ENCODE results near the gene ANGPTL3. TPM values are rescaled to one million over a fixed set of nuclear protein-coding genes. Genes with fewer than 3 reads are reported as not detected.
"Not testable (repeated sequence)": the region's sequence is repeated elsewhere in the genome, so short reads cannot be mapped to it uniquely, and the experiment has no call there.

ANGPTL3 gene, protein sequence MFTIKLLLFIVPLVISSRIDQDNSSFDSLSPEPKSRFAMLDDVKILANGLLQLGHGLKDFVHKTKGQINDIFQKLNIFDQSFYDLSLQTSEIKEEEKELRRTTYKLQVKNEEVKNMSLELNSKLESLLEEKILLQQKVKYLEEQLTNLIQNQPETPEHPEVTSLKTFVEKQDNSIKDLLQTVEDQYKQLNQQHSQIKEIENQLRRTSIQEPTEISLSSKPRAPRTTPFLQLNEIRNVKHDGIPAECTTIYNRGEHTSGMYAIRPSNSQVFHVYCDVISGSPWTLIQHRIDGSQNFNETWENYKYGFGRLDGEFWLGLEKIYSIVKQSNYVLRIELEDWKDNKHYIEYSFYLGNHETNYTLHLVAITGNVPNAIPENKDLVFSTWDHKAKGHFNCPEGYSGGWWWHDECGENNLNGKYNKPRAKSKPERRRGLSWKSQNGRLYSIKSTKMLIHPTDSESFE
- total RNA-seq (2014; rRNA removed; shearing (Covaris generic)), result not detected in 2 replicates

DNA sequence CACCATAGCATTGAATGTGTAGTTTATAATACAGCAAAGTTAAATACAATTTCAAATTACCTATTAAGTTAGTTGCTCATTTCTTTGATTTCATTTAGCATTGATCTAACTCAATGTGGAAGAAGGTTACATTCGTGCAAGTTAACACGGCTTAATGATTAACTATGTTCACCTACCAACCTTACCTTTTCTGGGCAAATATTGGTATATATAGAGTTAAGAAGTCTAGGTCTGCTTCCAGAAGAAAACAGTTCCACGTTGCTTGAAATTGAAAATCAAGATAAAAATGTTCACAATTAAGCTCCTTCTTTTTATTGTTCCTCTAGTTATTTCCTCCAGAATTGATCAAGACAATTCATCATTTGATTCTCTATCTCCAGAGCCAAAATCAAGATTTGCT, at the start of gene ANGPTL3:
TSS of gene ANGPTL3 (plus strand) at position 240 of the 400 bp plus-strand sequence. CDS start at position 287, 47 bp downstream.
- DNase-seq (ENCODE audit: low read depth), result no peak

DNA sequence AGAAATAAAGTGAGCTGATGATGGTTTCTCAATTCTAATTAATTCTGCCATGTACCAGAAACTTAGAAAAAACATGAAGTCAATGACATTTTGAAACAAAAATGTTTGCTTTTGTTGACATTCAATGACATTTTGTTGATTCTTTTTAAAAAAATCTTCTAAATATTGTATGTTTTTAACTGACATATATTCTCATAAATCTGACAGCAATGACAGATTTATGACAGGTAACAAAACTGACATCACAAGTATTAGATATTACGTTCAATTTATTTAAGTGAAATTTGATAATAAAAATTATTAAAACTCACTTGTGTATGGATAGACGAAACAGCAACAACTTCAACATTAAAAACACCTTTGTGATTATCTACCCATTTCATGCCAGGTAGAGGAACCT, 36.0 kb upstream of the ANGPTL3 start:
- no peak for DNase-seq (ENCODE audit: low read depth)

DNA sequence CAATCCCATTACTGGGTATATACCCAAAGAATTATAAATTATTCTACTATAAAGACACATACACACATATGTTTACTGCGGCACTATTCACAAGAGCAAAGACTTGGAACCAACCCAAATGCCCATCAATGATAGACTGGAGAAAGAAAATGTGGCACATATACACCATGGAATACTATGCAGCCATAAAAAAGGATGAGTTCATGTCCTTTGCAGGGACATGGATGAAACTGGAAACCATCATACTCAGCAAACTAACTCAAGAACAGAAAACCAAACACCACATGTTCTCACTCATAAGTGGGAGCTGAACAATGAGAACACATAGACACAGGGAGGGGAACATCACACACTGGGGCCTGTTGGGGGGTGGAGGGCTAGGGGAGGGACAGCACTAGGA, 30.1 kb upstream of the ANGPTL3 start:
- DNase-seq (ENCODE audit: low read depth), result not testable (repeated sequence)

DNA sequence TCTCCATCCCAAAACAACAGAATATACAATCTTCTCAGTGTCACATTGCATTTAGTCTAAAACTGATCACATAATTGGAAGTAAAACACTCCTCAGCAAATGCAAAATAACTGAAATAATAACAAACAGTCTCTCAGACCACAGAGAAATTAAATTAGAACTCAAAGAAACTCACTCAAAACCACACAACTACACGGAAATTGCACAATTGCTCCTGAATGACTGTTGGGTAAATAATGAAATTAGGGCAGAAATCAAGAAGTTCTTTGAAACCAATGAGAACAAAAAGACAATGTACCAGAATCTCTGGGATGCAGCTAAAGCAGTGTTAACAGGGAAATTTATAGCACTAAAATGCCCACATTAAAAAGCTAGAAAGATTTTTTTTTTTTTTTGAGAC, 29.4 kb upstream of the ANGPTL3 start:
- DNase-seq (ENCODE audit: low read depth), result not testable (repeated sequence)

DNA sequence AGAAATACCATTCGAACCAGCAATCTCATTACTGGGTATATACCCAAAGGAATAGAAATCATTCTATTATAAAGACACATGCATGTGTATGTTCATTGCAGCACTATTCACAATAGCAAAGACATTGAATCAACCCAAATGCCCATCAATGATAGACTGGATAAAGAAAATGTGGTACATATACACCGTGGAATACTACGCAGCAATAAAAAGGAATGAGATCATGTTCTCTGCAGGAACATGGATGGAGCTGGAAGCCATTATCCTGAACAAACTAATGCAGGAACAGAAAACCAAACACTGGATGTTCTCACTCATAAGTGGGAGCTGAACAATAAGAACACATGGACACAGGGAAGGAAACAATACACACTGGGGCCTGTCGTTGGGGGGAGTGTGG, 25.8 kb upstream of the ANGPTL3 start:
- DNase-seq (ENCODE audit: low read depth), result not testable (repeated sequence)

DNA sequence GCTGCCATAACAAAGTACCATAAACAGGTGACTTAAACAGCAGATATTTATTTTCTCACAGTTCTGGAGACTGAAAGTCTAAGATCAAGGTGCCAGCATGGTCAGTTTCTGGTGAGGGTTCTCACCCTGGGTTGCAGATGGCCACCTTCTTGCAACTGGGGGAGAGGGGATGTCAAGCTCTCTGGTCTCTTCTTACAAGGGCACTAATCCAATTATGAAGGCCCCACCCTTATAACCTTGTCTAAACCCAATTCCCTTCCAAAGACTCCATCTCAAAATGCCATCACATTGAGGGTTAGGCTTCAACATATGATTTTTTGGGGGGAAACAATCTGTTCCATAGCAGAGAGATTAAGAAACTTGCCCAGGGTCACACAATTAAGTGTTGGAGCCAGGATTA, 24.8 kb upstream of the ANGPTL3 start:
- no peak for DNase-seq (ENCODE audit: low read depth)

DNA sequence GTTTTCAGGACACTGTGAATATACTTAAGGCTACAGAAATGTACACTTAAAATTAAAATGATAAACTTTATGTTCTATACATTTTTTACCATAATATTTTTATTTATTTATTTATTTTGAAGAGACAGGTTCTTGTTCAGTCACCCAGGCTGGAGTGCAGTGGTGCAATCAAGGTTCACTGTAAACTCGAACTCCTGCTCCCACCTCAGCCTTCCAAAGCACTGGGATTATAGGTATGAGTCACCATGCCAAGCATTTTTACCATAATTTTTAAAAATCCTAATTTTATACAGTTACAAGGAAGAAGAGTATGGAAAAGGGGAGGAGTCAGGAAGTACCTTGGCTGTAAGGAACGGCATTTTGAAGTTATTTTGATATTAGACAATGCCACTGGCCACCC, 23.6 kb upstream of the ANGPTL3 start:
- DNase-seq (ENCODE audit: low read depth), result no peak

DNA sequence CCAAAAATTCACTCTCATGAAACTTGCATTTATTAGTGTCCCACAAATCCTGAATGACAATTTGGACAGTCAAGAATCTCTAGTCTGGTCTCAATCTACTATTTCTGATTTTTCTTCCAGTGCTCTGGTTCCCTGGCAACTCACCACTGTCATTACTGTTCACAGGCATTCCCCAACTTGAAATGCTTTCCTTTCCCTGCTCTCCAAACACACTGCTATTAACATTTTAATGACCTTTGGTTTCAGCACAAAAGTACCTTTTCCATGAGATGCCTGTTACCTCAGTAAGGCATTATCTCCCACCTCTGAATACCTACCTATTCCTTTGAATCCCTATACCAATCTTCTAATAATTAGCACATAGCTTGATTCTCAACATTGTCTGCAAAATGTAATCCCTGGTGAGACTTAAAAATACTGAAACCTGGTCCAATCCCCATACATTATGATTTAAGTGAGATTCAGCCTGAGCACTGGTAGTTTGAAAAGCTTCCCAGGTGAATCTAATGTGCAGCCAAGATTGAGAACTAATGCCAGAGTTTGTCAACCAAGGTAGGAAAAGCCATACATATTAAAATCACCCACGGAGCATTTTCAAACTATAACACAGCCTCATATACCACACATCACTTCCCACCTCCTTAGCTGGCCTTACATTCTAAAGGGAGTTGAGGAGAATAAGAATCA, 11.7 kb upstream of the ANGPTL3 start:
- DNase-seq (ENCODE audit: low read depth), result no peak

DNA sequence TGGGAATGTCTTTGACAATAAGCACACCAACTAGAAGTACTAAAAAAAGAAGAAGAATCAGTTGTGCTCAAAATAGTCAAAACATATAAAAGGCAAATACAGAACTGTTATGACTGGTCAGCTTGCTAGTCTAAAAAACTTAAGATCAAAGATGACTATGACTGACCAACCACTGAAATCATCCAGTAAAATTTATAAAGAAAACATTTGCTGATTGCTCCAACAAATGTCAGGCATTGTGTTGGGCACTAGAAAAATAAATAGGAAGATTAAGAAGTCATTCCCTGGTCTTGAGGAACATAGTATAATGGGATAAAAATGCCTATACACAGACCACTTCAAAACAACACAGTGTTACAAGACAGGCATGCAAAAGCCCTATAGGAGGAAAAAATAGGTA, 9.3 kb upstream of the ANGPTL3 start:
- DNase-seq (ENCODE audit: low read depth), result no peak

DNA sequence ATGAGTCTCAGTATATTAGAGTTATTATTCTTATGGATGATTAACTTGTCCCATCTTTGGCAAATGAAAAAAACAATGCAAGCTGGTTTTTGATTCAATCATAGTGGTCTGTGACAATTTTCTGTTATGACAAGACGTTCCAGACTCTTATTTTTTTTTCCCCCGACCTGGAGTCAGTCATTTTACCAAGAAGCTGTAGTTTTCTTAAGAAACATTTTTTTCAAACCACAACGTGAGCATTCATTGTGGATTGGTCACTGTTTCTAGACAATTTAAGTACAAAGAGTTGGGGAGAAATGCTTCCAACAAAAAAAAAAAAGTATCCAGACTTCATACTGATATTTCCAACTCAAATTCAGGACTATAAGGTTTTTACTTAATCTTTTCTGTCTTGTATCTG, 8.0 kb upstream of the ANGPTL3 start:
- DNase-seq (ENCODE audit: low read depth), result no peak

DNA sequence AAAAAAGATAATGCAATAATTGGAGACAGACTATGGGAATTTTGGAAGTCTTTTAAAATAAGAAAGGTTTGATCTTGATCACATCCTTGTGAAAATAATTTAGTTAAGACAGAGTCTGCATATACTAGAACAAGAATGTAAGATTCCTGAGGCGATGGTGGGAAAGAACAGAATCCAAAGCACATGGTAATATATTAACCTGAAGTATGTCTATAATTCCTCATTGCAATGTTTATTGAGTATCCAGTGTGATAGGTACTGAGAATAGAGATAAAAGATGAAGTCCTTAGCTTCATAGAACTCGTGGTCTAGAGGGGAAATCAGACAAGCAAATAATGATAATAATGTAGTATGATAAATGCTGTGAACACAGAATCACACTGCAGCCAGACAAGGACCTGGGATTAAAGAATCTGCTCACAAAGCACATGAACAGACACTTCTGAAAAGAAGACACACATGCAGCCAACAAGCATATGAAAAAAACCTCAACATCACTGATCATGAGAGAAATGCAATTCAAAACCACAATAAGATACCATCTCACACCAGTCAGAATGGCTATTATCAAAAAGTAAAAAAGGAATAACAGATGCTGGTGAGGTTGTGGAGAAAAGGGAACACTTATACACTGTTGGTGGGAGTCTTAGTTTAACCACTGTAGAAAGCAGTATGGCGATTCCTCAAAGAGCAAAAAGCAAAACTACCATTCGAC, 6.9 kb upstream of the ANGPTL3 start:
- no peak for DNase-seq (ENCODE audit: low read depth)

DNA sequence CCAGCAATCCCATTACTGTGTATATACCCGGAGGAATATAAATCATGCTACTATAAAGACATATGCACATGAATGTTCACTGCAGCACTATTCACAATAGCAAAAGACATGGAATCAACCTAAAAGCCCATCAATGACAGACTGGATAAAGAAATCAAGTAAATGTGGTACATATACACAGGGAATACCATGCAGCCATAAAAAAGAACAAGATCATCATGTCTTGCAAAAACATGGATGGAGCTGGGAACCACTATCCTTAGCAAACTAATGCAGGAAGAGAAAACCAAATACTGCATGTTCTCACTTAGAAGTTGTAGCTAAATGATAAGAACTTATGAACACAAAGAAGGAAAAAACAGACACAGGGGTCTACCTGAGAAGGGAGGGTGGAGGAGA, 6.4 kb upstream of the ANGPTL3 start:
- no peak for DNase-seq (ENCODE audit: low read depth)

DNA sequence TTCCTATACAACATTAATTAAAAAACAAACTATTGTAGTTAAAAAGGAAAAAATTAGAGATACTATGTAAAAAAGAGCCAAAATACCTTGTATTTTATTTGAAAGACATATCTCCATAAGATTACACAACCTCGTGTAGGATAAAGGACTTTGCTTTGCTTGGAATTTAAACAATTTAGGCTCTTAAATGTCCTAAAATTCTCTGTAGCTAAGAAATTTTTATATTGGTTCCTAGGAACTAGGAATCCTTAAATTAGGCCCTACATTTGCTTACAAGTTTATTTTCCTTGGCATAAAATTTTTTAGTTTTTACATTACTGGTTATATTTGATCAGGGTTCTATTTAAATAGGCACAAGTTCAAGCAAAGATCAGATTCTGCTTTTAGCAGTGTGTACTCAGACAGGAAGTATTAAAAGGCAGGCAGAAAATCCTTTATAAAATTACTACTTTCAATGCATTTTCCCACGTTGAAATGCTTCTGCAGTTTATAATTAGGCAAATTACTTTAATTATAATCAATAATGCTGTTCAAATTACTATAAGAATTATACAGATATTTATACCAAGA, 3.4 kb upstream of the ANGPTL3 start:
- no peak for DNase-seq (ENCODE audit: low read depth)

DNA sequence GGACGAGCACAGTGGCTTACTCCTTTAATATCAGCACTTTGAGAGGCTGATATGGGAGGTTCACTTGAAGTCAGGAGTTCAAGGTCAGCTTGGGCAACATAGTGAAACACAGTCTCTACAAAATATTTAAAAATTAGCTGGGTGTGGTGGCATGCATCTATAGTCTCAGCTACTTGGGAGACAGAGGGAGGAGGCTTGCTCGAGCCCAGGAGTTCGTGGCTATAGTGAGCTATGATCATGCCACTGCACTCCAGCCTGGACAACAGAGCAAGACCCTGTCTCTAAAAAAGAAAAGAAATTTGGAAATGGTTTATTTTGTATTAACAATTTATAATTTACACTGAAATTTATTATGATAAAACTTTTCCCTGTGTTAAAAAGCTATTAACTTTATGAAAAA, 1.7 kb upstream of the ANGPTL3 start:
- no peak for DNase-seq (ENCODE audit: low read depth)

DNA sequence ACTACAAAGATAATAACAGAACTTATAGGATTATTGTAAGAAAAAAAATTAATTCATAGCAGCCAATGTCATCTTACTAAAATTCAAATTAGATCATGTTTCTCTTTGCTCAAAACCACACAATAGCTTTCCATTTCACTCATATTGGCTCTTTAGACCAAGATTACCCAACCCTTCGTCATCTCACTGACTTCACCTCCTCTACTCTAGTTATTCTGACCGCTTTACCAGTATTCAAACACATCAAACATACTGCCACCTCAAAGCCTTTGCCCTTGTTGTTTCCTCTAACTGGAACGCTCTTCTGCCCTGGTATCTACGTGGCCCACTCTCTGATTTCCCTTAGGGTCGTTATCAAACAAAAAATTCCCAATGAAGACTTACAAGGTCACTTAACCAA, 1.7 kb downstream of the ANGPTL3 start:
- DNase-seq (ENCODE audit: low read depth), result no peak

DNA sequence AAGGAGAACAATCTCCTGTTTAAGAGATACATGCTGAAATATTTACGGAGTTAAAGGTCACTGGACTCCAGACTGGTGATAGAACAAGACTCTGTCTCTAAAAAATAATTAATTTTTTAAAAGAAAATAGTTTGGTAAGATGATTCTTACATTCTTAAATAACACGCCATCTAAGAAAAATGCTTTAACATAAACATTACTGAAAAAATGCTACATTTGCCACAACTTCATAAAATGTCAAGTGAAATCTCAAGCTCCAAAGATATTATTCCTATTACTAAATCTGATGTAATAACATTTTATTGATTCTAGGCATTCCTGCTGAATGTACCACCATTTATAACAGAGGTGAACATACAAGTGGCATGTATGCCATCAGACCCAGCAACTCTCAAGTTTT, 4.1 kb downstream of the ANGPTL3 start:
- no peak for DNase-seq (ENCODE audit: low read depth)

DNA sequence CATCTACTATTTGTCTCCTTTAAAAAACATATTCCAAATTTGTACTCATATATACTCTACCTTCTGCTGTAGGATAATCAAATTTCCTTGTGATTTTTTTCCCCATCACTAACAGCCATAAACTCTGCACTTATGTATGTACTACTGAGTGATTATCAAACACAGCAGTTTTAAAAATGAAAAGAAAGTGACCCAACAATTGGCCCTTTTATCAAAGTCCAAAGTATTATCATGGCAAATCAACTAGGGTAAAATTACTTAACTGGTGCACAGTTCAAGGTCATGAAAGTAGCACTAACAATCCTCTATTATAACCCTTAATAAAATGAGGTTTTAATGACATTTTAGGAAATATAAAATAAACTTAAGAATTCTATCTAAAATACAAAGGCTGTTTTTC, 11.6 kb downstream of the ANGPTL3 start:
- no peak for DNase-seq (ENCODE audit: low read depth)

DNA sequence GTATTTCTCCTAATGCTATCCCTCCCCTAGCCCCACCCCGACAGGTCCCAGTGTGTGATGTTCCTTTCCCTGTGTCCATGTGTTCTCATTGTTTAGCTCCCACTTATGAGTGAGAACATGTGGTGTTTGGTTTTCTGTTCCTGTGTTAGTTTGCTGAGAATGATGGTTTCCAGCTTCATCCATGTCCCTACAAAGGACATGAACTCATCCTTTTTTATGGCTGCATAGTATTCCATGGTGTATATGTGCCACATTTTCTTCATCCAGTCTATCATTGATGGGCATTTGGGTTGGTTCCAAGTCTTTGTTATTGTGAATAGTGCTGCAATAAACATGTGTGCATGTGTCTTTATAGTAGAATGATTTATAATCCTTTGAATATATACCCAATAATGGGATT, 13.3 kb downstream of the ANGPTL3 start:
- DNase-seq (ENCODE audit: low read depth), result not testable (repeated sequence)

DNA sequence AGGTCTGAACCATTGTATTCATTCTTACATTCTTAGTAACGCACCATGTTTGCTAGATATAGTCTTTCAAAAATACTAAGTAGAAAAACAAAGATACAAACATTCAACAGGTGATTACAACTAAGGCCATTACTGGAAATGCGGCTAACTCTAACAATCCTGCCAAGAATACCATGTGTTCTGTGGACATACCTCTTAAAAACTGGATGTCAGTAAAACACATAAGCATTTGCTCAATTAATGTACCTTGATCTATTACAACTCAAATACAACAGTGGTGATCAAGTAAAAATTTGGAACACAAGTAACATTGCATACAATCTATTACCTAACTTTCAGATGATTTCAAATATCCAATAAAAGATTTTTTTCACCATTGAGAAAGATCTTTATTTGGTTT, 15.4 kb downstream of the ANGPTL3 start:
- DNase-seq (ENCODE audit: low read depth), result no peak

DNA sequence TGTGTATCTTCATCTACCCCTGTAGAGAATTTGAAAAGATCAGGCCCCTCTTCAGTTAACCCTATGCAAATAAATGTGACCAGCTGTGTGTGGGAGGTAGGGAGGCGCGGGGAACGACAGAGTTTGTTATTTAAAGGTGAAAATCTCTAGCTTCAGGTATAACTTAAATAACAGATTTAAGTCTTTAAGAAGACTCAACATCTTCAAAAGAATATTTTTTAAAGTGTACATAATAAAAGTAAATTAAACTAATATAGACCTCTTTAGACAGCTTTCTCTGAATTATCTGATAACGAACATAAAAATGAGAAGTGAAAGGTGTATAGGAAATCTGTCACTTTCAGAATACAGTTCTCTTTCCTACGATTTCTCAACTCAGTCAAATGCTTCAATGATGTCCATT, 16.0 kb downstream of the ANGPTL3 start:
- no peak for DNase-seq (ENCODE audit: low read depth)

DNA sequence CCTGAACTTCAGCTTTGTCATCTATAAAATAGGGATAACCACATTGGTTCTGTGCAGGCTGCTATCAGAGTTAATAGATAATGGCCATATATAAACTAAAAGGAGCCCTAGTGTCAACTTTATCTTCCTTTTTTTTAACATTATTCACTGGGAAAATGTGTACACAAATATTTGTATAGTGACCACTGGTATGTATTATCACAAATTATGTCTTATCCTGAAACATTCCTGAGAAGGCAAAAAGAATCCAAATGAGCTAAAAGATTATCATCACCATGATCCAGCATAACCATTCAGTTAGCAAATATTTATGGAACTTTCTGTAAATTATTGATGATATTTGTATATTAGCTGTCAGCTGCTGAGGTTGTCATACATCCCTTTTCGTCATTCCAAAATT, 16.6 kb downstream of the ANGPTL3 start:
- DNase-seq (ENCODE audit: low read depth), result no peak

DNA sequence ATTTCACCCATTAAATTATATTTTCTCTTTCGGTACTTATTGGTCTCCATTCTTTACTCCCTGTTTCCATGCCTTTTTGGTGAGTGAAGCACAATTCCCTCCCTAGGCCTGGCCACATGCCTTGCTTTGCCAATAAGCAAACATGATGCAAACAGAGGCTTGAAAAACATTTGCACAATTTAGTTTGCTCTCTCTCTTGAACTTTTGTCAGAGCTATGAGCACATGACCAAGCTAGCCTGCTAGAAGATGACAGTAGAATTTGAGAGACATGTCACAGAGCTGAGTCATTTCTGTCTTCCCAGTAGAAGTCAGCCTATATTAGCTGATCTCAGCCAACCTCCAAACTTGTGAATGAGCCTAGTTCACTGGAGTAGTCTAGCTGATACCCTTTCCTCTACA, 24.6 kb downstream of the ANGPTL3 start:
- DNase-seq (ENCODE audit: low read depth), result peak; percentile 84

Data from RPMI7951 (cell line).